ENCODE measurements around the gene NPAT. TPM values are rescaled to one million over a fixed set of nuclear protein-coding genes. Genes with fewer than 3 reads are reported as not detected.

The NPAT gene
- total and polyA plus RNA-seq, 2 of the 4 experiments (the other 2 are of a cell fraction): 3.1 to 10.6 TPM

DNA sequence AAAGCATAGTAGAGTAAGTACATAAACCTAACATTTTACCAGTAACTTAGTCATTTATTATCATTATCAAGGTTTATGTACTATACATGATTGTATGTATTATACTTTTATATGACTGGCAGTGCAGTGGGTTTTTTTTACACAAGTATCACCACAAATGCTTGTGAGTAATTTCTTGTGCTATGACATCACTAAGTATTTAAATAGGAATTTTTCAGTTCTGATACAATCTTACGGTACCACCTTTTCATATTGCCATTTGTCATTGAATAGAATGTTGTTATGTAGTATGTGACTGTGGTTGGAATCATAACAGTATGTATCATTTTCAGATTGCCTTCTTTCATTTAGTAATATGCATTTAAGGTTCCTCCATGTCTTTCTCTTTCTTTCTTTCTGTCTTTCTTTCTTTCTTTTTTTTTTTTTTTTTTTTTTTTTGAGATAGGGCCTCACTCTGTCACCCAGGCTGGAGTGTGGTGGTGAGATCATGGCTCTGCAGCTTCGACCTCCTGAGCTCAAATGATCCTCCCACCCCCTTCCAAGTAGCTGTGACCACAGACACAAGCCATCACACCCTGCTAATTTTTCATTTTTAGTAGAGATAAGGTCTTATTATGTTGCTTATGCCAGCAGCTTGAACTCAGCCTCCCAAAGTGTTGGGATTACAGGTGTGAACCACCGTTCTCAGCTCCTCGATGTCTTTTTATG is 19.0 kb upstream of the NPAT start:
- H3K4me3 ChIP-seq (ENCODE audit: insufficient read depth, low read depth, low read length): no peak overlapping the region
- H4K5ac ChIP-seq (ENCODE audit: low read depth, low read length): no peak overlapping the region
- TF ChIP-seq POLR2A (IDR thresholded peaks at IDR 0.05; ENCODE audit: low read depth, low read length) (no peak), NFE2L2 (IDR thresholded peaks at IDR 0.05; ENCODE audit: low read depth, low read length) (no peak), RFX5 (IDR thresholded peaks at IDR 0.05; ENCODE audit: low read depth, low read length) (no peak), BHLHE40 (IDR thresholded peaks at IDR 0.05; ENCODE audit: low read depth, low read length) (no peak), FOS (IDR thresholded peaks at IDR 0.05; ENCODE audit: low read depth, low read length) (no peak), CHD1 (IDR thresholded peaks at IDR 0.05; ENCODE audit: low read depth, low read length) (no peak), MAZ (IDR thresholded peaks at IDR 0.05; ENCODE audit: borderline replicate concordance, low read depth, low read length) (no peak), MAFK (IDR thresholded peaks at IDR 0.05; ENCODE audit: low read depth, low read length) (no peak), CEBPB (IDR thresholded peaks at IDR 0.05; ENCODE audit: low read depth, low read length) (no peak), RCOR1 (IDR thresholded peaks at IDR 0.05; ENCODE audit: insufficient replicate concordance, low read length) (no peak), MXI1 (IDR thresholded peaks at IDR 0.05; ENCODE audit: borderline replicate concordance, low read depth, low read length) (no peak)
- TF ChIP-seq, protein P1, sequence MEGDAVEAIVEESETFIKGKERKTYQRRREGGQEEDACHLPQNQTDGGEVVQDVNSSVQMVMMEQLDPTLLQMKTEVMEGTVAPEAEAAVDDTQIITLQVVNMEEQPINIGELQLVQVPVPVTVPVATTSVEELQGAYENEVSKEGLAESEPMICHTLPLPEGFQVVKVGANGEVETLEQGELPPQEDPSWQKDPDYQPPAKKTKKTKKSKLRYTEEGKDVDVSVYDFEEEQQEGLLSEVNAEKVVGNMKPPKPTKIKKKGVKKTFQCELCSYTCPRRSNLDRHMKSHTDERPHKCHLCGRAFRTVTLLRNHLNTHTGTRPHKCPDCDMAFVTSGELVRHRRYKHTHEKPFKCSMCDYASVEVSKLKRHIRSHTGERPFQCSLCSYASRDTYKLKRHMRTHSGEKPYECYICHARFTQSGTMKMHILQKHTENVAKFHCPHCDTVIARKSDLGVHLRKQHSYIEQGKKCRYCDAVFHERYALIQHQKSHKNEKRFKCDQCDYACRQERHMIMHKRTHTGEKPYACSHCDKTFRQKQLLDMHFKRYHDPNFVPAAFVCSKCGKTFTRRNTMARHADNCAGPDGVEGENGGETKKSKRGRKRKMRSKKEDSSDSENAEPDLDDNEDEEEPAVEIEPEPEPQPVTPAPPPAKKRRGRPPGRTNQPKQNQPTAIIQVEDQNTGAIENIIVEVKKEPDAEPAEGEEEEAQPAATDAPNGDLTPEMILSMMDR (conservative IDR thresholded peaks at IDR 0.05; ENCODE audit: low read depth, low read length): no peak
- TF ChIP-seq, protein P2, sequence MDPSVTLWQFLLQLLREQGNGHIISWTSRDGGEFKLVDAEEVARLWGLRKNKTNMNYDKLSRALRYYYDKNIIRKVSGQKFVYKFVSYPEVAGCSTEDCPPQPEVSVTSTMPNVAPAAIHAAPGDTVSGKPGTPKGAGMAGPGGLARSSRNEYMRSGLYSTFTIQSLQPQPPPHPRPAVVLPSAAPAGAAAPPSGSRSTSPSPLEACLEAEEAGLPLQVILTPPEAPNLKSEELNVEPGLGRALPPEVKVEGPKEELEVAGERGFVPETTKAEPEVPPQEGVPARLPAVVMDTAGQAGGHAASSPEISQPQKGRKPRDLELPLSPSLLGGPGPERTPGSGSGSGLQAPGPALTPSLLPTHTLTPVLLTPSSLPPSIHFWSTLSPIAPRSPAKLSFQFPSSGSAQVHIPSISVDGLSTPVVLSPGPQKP (IDR thresholded peaks at IDR 0.05; ENCODE audit: borderline replicate concordance, low read depth, low read length): no peak
- DNase-seq (peak; percentile 20), ATAC-seq (ENCODE audit: low read depth) (no peak)
- H3K9me3 ChIP-seq (ENCODE audit: control insufficient read depth, insufficient read depth, low read length): no peaks in the 10 kb centered on the region; the same call in 1 of the 2 replicates
- no peak overlapping the region for H2BK120ac ChIP-seq (ENCODE audit: low read depth, low read length)
- H3K4ac ChIP-seq (ENCODE audit: low read depth, low read length): no peak overlapping the region
- no peak overlapping the region for H3K56ac ChIP-seq (ENCODE audit: extremely low read depth, insufficient read depth, low read length)
- H3K9ac ChIP-seq (ENCODE audit: low read depth, low read length): no peak overlapping the region
- ChIA-PET CTCF (no interaction called here), POLR2A (ENCODE audit: unreplicated experiment) (no interaction called here)
- no peak overlapping the region for H4K91ac ChIP-seq (ENCODE audit: insufficient read depth, low read depth, low read length)
- H3K4me1 ChIP-seq (ENCODE audit: control insufficient read depth, insufficient read depth, low read length): no peaks in the 10 kb centered on the region
- no peak overlapping the region for H4K8ac ChIP-seq (ENCODE audit: low read depth in 2 of 2, low read length in 2 of 2)
- no peaks in the 10 kb centered on the region for H3K27me3 ChIP-seq (ENCODE audit: control insufficient read depth, insufficient read depth, low read length)
- peaks cover 0 to 7% of the 10 kb centered on the region in 2 experiments; a peak in 1 of 4 replicates for H3K79me1 ChIP-seq (ENCODE audit: low read depth in 1 of 2, low read length in 2 of 2)
- no peak overlapping the region for H2BK5ac ChIP-seq (ENCODE audit: low read depth, low read length, poor library complexity, severe bottlenecking)
- H2AK9ac ChIP-seq (replicated peaks; ENCODE audit: low read depth, low read length, poor library complexity): no peak overlapping the region
- H2BK15ac ChIP-seq (ENCODE audit: low read depth, low read length): no peak overlapping the region
- H2AFZ ChIP-seq (replicated peaks; ENCODE audit: low read length, poor library complexity): no peak overlapping the region
- BruUV-seq (replicated peaks): no TSS peak
- H3K14ac ChIP-seq (replicated peaks; ENCODE audit: low read depth, low read length): no peak overlapping the region
- no peak overlapping the region for H3K23ac ChIP-seq (ENCODE audit: low read depth, low read length)
- no peak overlapping the region for H3K4me2 ChIP-seq (ENCODE audit: low read depth, low read length)
- no peak overlapping the region for H3K18ac ChIP-seq (ENCODE audit: low read depth, low read length)
- intact Hi-C loops (cut with micrococcal nuclease) (no loop called here), dilution Hi-C loops (cut with HindIII; ENCODE audit: low sequenced_read_pairs, unreplicated experiment) (no loop called here), in situ Hi-C loops (cut with MboI; ENCODE audit: low sequenced_read_pairs) (no loop called here)
- no CpG with 5 or more reads among the region's 4 CpGs for WGBS, 2 experiments (ENCODE audit: extremely low coverage in 2 of 2, insufficient read length in 1 of 2)
- H4K20me1 ChIP-seq (ENCODE audit: insufficient read depth, low read length): no peaks in the 10 kb centered on the region
- H2AK5ac ChIP-seq (ENCODE audit: low read depth, low read length): no peak overlapping the region
- no peaks in the 10 kb centered on the region for H3K9me1 ChIP-seq (ENCODE audit: insufficient read depth, low read length)
- no peak overlapping the region for H2BK20ac ChIP-seq (ENCODE audit: low read depth, low read length)
- H3K27ac ChIP-seq (ENCODE audit: insufficient read depth, low read length): no peak overlapping the region
- H3K36me3 ChIP-seq (ENCODE audit: control insufficient read depth, insufficient read depth, low read length): peaks cover 12% of the 10 kb centered on the region
